ENCODE measurements around the gene FAM200B.

The FAM200B gene

GRCh38 chr4:15738877-15739276 is 57.2 kb downstream of the FAM200B start:
- DNase-seq: no peak

Measured in T-helper 2 cell (primary cell).